Smooth muscle cell (in vitro differentiated cells): ENCODE measurements around the gene EHMT1. TPM values are rescaled to one million over a fixed set of nuclear protein-coding genes. Genes with fewer than 3 reads are reported as not detected.

ENCODE experiments used
- DNase-seq: peaks from one replicate; lab custom pipeline; 2025; ENCODE audit not compliant: unreplicated experiment; lab: John Stamatoyannopoulos, UW
- H2AFZ ChIP-seq: fragments of 200-600 bp; sonication (generic); 2 replicates; pipeline ENCODE4 v1.6.0; 2016; ENCODE audit warnings: antibody characterized with exemption, low read depth, mild to moderate bottlenecking
- H3F3A ChIP-seq: fragments of 200-600 bp; sonication (generic); 2 replicates; pipeline ENCODE4 v1.6.0; 2017; ENCODE audit warnings: antibody characterized with exemption, low read depth
- H3K27ac ChIP-seq: fragments of 200-600 bp; sonication (generic); 2 replicates; pipeline ENCODE4 v1.5.1; 2016; ENCODE audit warnings: low read depth, mild to moderate bottlenecking
- H3K27me3 ChIP-seq: fragments of 200-600 bp; sonication (generic); 2 replicates; pipeline ENCODE4 v1.6.1; 2016; ENCODE audit warnings: low read depth, mild to moderate bottlenecking
- H3K36me3 ChIP-seq: fragments of 200-600 bp; sonication (generic); 2 replicates; pipeline ENCODE4 v1.5.1; 2016; ENCODE audit warnings: low read depth
- H3K4me1 ChIP-seq: fragments of 200-600 bp; sonication (generic); 2 replicates; pipeline ENCODE4 v1.5.1; 2016; ENCODE audit warnings: low read depth
- H3K4me2 ChIP-seq: fragments of 200-600 bp; sonication (generic); 2 replicates; pipeline ENCODE4 v1.6.0; 2016; ENCODE audit warnings: mild to moderate bottlenecking
- H3K4me3 ChIP-seq: fragments of 200-600 bp; sonication (generic); 2 replicates; pipeline ENCODE4 v1.5.1; 2016; ENCODE audit warnings: mild to moderate bottlenecking
- H3K79me2 ChIP-seq: fragments of 200-600 bp; sonication (generic); 2 replicates; pipeline ENCODE4 v1.6.0; 2016; ENCODE audit warnings: low read depth, mild to moderate bottlenecking
- H3K9ac ChIP-seq: fragments of 200-600 bp; sonication (generic); 2 replicates; pipeline ENCODE4 v1.6.0; 2016; ENCODE audit warnings: low read depth
- H3K9me3 ChIP-seq: fragments of 200-600 bp; sonication (generic); replicated peaks from 2 replicates; pipeline ENCODE4 v1.5.1; 2016; ENCODE audit warnings: low read depth
- H4K20me1 ChIP-seq: fragments of 200-600 bp; sonication (generic); 2 replicates; pipeline ENCODE4 v1.6.0; 2016; ENCODE audit warnings: low read depth
- CTCF ChIP-seq: fragments of 200-600 bp; sonication (generic); IDR thresholded peaks from 2 replicates; pipeline ENCODE4 v1.5.1; 2017; ENCODE audit warnings: borderline replicate concordance, mild to moderate bottlenecking, antibody characterized with exemption; ENCODE audit not compliant: insufficient read depth, poor library complexity, severe bottlenecking
- WGBS: methylation state at CpG from one replicate; pipeline ENCODE4 v1.1.7; 2016; ENCODE audit warnings: low lambda C conversion rate; 5-methylcytosine and 5-hydroxymethylcytosine counted together
- polyA plus RNA-seq: library from polyadenylated mRNA; unstranded; fragments of >200 nt; fragmentation: Nextera tagmentation; extraction: Ambion mirVana; gene quantifications from 2 replicates; pipeline ENCODE4 v1.2.1, GENCODE V29; 2016
- total RNA-seq: library from RNA; depleted of rRNA; stranded (reverse); fragments of >200 nt; gene quantifications from 2 replicates; pipeline ENCODE4 v1.2.3, GENCODE V29; 2014

Gene EHMT1
- total and polyA plus RNA-seq, 2 experiments from 2014 or later = 23.1 to 34.1 TPM

- Histone ChIP-seq H3K4me2 (peak overlapping the region; percentile 33), H2AFZ (no peak overlapping the region), H3K4me3 (no peak overlapping the region), H3K9ac (peak overlapping the region; percentile 65), H3K36me3 (no peaks in the 10 kb centered on the region), H3K4me1 (peaks cover 4% of the 10 kb centered on the region), H4K20me1 (no peaks in the 10 kb centered on the region), H3K9me3 (no peaks in the 10 kb centered on the region), H3K79me2 (peaks cover 25% of the 10 kb centered on the region), H3K27ac (peak overlapping the region; percentile 96), H3K27me3 (no peaks in the 10 kb centered on the region), H3F3A (no peaks in the 10 kb centered on the region)
- 89% methylated on average over 8 of the region's 8 CpGs for WGBS
- no peak for TF ChIP-seq CTCF
- DNase-seq = no peak
These were observed 6.1 kb upstream of the EHMT1 start for GRCh38 chr9:137612741-137613142.

GRCh38 chr9:137613259-137613658 is 5.5 kb upstream of the EHMT1 start:
- H3K9me3 ChIP-seq = no peaks in the 10 kb centered on the region
- H3K4me3 ChIP-seq = no peak overlapping the region
- H3K4me2 ChIP-seq = no peak overlapping the region
- H3K9ac ChIP-seq = no peak overlapping the region
- peaks cover 6% of the 10 kb centered on the region for H3K4me1 ChIP-seq
- no peaks in the 10 kb centered on the region for H3F3A ChIP-seq
- WGBS = 95% methylated on average over 5 of the region's 5 CpGs
- no peaks in the 10 kb centered on the region for H4K20me1 ChIP-seq
- H3K36me3 ChIP-seq = no peaks in the 10 kb centered on the region
- DNase-seq = no peak
- no peak for TF ChIP-seq CTCF
- no peak overlapping the region for H2AFZ ChIP-seq
- peak overlapping the region; percentile 96 for H3K27ac ChIP-seq
- peaks cover 30% of the 10 kb centered on the region for H3K79me2 ChIP-seq
- no peaks in the 10 kb centered on the region for H3K27me3 ChIP-seq

GRCh38 chr9:137613738-137614523 is 4.9 kb upstream of the EHMT1 start:
- no peaks in the 10 kb centered on the region for H3K9me3 ChIP-seq
- TF ChIP-seq CTCF = no peak
- WGBS = 95% methylated on average over 26 of the region's 27 CpGs
- no peak for DNase-seq
- no peak overlapping the region for H2AFZ ChIP-seq
- no peak overlapping the region for H3K9ac ChIP-seq
- H3F3A ChIP-seq = no peaks in the 10 kb centered on the region
- H3K4me2 ChIP-seq = no peak overlapping the region
- peak overlapping the region; percentile 96 for H3K27ac ChIP-seq
- no peak overlapping the region for H3K4me3 ChIP-seq
- H3K79me2 ChIP-seq = peaks cover 30% of the 10 kb centered on the region
- H3K27me3 ChIP-seq = no peaks in the 10 kb centered on the region
- no peaks in the 10 kb centered on the region for H4K20me1 ChIP-seq
- peaks cover 6% of the 10 kb centered on the region for H3K4me1 ChIP-seq
- no peaks in the 10 kb centered on the region for H3K36me3 ChIP-seq
